Measurements from ENCODE around the gene PTPN14.

DNA sequence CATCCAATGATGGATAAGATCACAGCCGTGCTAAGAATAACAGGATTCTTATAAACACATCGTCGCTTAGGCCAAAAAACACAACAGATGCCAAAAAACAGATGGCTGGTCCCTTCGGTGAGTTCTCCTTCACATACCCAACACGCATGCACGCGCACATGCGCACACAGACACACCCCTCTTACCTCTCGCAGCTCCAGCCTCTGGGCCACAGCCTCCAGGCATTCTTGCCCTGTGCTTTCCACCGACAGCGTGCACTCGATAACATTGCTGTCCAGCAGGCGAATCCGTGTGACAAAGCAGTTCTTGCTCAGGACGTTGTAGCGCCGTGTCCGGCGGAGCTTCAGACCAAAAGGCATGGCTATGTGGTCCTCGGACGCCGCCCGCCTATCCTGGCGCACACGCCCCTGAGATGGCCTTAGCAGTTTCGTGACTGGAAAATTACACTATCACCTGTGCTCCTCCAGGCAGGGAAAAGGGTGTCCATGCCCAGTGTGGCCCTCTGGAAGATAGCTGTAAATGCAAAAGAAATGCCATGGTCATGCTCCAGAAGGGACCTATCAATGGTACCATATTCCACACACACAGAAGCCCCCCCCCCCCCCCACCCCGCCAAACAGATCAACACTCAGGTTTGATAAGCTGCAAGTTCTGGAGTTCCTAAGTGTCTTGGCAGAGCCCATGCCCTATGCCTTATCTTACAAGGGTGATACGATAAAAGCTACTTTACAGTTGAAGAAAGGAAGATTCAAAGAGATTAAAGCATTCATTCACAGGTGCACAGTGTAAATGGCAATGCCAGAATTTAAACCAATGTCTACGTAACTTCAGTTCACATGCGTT is 86.7 kb downstream of the PTPN14 start:
- TF ChIP-seq, protein P1, sequence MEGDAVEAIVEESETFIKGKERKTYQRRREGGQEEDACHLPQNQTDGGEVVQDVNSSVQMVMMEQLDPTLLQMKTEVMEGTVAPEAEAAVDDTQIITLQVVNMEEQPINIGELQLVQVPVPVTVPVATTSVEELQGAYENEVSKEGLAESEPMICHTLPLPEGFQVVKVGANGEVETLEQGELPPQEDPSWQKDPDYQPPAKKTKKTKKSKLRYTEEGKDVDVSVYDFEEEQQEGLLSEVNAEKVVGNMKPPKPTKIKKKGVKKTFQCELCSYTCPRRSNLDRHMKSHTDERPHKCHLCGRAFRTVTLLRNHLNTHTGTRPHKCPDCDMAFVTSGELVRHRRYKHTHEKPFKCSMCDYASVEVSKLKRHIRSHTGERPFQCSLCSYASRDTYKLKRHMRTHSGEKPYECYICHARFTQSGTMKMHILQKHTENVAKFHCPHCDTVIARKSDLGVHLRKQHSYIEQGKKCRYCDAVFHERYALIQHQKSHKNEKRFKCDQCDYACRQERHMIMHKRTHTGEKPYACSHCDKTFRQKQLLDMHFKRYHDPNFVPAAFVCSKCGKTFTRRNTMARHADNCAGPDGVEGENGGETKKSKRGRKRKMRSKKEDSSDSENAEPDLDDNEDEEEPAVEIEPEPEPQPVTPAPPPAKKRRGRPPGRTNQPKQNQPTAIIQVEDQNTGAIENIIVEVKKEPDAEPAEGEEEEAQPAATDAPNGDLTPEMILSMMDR (IDR thresholded peaks at IDR 0.05), result no peak
- TF ChIP-seq POLR2A (IDR thresholded peaks at IDR 0.05), result no peak

All from lower leg skin (tissue), 3 donors.